Ovary (tissue), 9 donors: ENCODE results near the gene GRAMD4. TPM values are rescaled to one million over a fixed set of nuclear protein-coding genes. Genes with fewer than 3 reads are reported as not detected.

Source experiments
- DNase-seq, 5 donors: peaks; one replicate each; pipeline ENCODE4 v3.0.0-alpha.2; 2019 to 2020
- H3K27ac ChIP-seq, 2 donors: fragments of 200-600 bp; one replicate each; pipeline versions ENCODE4 v1.5.1 to v1.8.0; 2019 to 2022
- H3K27me3 ChIP-seq: fragments of 200-600 bp; one replicate; pipeline ENCODE4 v1.8.0; 2022
- H3K36me3 ChIP-seq: fragments of 200-600 bp; sonication (generic); one replicate; pipeline ENCODE4 v1.5.1; 2019
- H3K4me1 ChIP-seq: one replicate; pipeline ENCODE4 v1.8.1; 2013; ENCODE audit warnings: mild to moderate bottlenecking, moderate library complexity; ENCODE audit not compliant: insufficient read depth
- H3K4me3 ChIP-seq: fragments of 200-600 bp; sonication (generic); one replicate; pipeline ENCODE4 v1.5.1; 2017
- H3K9me3 ChIP-seq, 2 donors: fragments of 200-600 bp in 1 of 2; sonication (generic) in 1 of 2; one replicate each; pipeline versions ENCODE4 v1.5.1 to v1.8.1; 2013 to 2019; ENCODE audit warnings: mild to moderate bottlenecking in 1 of 2, moderate library complexity in 1 of 2
- EP300 ChIP-seq: sonication (generic); formaldehyde crosslinking; IDR thresholded peaks from one replicate; pipeline ENCODE4 v1.6.1; 2017; ENCODE audit warnings: antibody characterized with exemption
- POLR2A ChIP-seq: fragments of 450-650 bp; IDR thresholded peaks from one replicate; pipeline ENCODE4 v1.6.1; 2017; ENCODE audit warnings: antibody characterized with exemption, mild to moderate bottlenecking, moderate library complexity
- WGBS, 3 donors: extraction: QIAGEN DNeasy Blood & Tissue Kit in 1 of 3; methylation state at CpG; one replicate each; pipeline versions ENCODE4 v1.1.5 to v1.1.7; 2013 to 2017; 5-methylcytosine and 5-hydroxymethylcytosine counted together
- intact Hi-C, 4 donors: fragments of 100-400 bp; cut with DNase I; formaldehyde crosslinking; loops; one replicate each; pipeline versions ENCODE4 v1.11.0 to v1.15.1; 2022 to 2023
- polyA plus RNA-seq, 2 donors: library from polyadenylated mRNA; stranded (reverse); fragments of 200-250 nt in 1 of 2; fragments of 350-450 nt in 1 of 2; fragmentation: Illumina TruSeq in 1 of 2; extraction: RNeasy Lipid Tissue Mini Kit (QIAGEN cat#74804) in 1 of 2; gene quantifications; one replicate each; pipeline ENCODE4 v1.2.3, GENCODE V29; 2013 to 2014
- total RNA-seq, 7 donors: library from RNA; depleted of rRNA in 2 of 7; stranded (reverse); fragments of >200 nt in 2 of 7; fragmentation: NEBNext Ultra II Directional in 3 of 7; extraction: Animal tissue kit (Norgen Biotek cat#: 25700) in 3 of 7; gene quantifications; one replicate each; pipeline versions ENCODE4 v1.1.0 to v1.2.4, GENCODE V29; 2016 to 2023
- TF ChIP-seq, protein P1 (sequence below), 3 donors: fragments of 450-650 bp in 2 of 3; fragments of 200-600 bp in 1 of 3; IDR thresholded peaks; one replicate each; pipeline versions ENCODE4 v1.5.1 to v1.8.0; 2016 to 2022; ENCODE audit warnings: antibody characterized with exemption in 3 of 3, mild to moderate bottlenecking in 1 of 3
- donor health status: DM: no; HTN: no; CAD: no; lungs with moderate emphysema.
- donor health status: DM: no; HTN: no; CAD: no.
- donor health status: Bipolar disorder and iron deficiency.
- donor health status: DM: yes; HTN: yes; CAD: no.
- donor health status: DM: no; HTN: no; CAD: no.
- donor health status: DM: yes; HTN: yes; CAD: no.

GRAMD4 gene
- total and polyA plus RNA-seq, 9 donors, result 6.2 to 40.4 (median 27.8) TPM

DNA sequence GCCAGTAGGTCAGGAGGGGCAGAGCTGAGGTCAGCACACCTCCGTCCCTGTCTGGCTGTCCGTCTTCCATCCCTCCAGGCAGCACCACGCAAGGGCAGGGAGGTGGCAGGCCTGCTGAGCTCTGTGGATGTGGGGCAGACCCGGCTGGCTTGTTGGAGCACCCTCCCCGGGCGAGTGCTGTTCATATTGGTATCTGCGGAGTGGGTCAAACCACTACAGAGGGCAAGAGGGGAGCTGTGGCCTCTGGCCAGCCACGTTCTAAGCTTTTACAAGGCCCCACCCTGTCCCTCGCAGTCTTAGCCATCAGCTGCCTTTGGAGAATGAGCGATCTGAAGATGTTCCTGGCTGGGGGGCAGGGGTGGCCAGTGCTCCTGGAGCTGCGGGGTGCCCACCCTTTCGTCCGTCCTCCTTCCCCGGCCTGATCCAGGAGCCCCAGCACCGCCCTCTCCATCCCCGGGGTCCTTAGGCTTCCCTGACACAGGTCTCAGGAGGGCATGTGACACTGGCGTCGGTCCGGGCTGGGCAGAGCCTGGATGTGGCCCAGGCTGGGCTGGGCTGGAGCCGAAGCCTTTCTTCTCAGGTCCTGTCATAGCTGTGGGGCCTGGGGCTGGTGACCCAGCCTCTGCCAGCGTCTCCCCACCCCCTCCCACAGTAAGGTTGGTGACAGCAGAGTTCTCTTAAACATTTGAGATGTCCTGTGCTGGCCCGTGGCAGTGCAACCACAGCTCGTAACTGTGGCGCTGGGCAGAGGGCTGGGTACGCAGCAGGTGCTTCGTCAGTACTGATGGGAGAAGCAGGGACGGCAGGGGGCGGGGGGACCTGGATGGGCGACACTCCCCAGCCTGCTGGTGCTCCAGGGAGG lies 31.7 kb upstream of the GRAMD4 start:
- H3K4me3 ChIP-seq, result no peak overlapping the region
- H3K27me3 ChIP-seq, result no peaks in the 10 kb centered on the region
- no peaks in the 10 kb centered on the region for H3K9me3 ChIP-seq
- intact Hi-C loops, result no loop called here
- H3K4me1 ChIP-seq, result peaks cover 4% of the 10 kb centered on the region
- WGBS, 3 donors, result 84 to 91% (median 86%) methylated on average over 29 of the region's 29 CpGs
- DNase-seq, result peak in 1 of 5 donors; percentile 15
- TF ChIP-seq, protein P1, sequence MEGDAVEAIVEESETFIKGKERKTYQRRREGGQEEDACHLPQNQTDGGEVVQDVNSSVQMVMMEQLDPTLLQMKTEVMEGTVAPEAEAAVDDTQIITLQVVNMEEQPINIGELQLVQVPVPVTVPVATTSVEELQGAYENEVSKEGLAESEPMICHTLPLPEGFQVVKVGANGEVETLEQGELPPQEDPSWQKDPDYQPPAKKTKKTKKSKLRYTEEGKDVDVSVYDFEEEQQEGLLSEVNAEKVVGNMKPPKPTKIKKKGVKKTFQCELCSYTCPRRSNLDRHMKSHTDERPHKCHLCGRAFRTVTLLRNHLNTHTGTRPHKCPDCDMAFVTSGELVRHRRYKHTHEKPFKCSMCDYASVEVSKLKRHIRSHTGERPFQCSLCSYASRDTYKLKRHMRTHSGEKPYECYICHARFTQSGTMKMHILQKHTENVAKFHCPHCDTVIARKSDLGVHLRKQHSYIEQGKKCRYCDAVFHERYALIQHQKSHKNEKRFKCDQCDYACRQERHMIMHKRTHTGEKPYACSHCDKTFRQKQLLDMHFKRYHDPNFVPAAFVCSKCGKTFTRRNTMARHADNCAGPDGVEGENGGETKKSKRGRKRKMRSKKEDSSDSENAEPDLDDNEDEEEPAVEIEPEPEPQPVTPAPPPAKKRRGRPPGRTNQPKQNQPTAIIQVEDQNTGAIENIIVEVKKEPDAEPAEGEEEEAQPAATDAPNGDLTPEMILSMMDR (IDR thresholded peaks at IDR 0.05), result no peak
- no peak for TF ChIP-seq EP300
- no peak for TF ChIP-seq POLR2A
- no peak overlapping the region for H3K27ac ChIP-seq
- H3K36me3 ChIP-seq, result no peaks in the 10 kb centered on the region

DNA sequence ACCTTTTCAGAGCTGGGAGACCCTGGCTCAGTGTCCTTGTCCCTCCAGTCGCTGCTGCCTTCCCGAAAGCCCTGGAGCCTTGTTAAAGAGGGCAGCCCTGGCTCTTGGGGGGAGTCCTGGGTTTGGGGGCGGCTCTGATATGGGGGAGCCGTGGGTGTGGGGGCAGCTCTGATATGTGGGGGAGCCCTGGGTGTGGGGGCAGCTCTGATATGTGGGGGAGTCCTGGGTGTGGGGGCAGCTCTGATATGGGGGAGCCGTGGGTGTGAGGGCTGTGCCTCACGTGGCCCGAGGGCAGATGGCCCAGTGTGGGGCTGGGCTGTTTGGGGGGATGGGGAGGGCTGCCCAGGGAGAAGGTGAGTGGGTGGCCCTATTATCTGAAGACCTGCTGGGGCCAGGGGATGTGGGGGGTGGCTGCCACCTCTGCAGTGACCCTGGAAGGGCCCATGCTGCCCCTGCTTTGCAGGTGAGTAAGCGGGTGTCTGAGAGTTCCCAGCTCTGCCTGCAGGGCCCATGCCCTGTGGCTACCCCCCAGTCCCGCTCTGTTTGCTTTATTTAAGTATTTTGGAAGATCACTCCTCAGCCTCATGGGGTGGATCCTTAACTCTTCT lies 30.9 kb upstream of the GRAMD4 start:
- no peak for DNase-seq
- WGBS, 3 donors, result 73 to 83% (median 76%) methylated on average over 8 to 9 of the region's 9 CpGs
- intact Hi-C loops, result no loop called here

DNA sequence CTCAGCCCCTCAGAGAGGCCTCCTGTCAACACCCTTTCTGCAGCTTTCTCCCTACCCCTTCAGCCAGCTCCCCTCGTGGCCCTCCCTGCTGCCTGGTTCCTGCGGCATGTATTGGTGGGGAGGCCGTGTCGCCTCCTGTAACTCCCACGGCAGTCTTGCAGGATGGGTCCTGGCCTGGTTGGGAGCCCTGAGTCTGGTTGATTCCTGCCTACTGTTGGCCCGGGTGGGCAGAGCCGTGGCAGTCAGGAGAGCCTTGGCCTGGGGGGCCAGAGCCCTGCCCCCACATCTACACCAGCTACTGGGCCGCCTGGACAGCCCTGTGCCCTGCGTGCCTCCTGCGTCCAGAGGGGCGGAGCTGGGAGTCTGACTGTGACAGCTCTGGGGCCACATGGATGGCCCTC lies 30.3 kb upstream of the GRAMD4 start:
- Histone ChIP-seq H3K4me3 (no peak overlapping the region), H3K36me3 (no peaks in the 10 kb centered on the region), H3K9me3 (no peaks in the 10 kb centered on the region), H3K27me3 (no peaks in the 10 kb centered on the region), H3K27ac (no peak overlapping the region), H3K4me1 (peaks cover 2% of the 10 kb centered on the region)
- TF ChIP-seq, protein P1 (IDR thresholded peaks at IDR 0.05), result no peak
- TF ChIP-seq EP300 (no peak), POLR2A (no peak)
- 80 to 91% (median 87%) methylated on average over 11 of the region's 11 CpGs for WGBS, 3 donors
- intact Hi-C loops, result no loop called here
- no peak for DNase-seq

More for the DNA sequence above, 30.9 kb upstream of the GRAMD4 start:
- Histone ChIP-seq H3K9me3 (no peaks in the 10 kb centered on the region), H3K4me1 (peaks cover 4% of the 10 kb centered on the region), H3K27me3 (no peaks in the 10 kb centered on the region), H3K4me3 (no peak overlapping the region), H3K27ac (no peak overlapping the region), H3K36me3 (no peaks in the 10 kb centered on the region)
- TF ChIP-seq, protein P1 (IDR thresholded peaks at IDR 0.05), result no peak
- TF ChIP-seq POLR2A (no peak), EP300 (no peak)

DNA sequence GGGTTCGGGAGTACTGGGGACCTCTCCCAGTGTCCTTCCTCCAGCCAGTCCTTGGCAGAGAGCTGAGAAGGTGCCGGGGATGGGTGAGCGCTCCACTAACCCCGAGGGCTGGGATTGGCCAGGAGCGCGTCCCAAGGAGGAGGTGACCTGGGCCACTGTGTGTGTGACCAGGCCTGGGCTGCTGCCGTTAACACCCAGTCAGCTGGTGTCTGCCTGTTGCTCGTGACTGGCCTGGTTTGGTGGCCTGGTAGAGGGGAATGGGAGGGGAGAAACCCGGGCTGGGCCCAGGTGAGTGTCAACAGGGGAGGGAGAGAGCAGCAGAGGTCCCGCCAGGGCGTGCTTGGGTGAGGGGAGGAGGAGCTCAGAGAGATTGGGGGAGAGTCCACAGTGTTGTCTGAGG lies 29.9 kb upstream of the GRAMD4 start:
- H3K9me3 ChIP-seq, result no peaks in the 10 kb centered on the region
- no peak overlapping the region for H3K27ac ChIP-seq
- DNase-seq, result peak in 1 of 5 donors; percentile 12
- intact Hi-C loops, result no loop called here
- H3K27me3 ChIP-seq, result no peaks in the 10 kb centered on the region
- TF ChIP-seq POLR2A, result no peak
- no peak for TF ChIP-seq EP300
- TF ChIP-seq, protein P1 (IDR thresholded peaks at IDR 0.05), result no peak
- WGBS, 3 donors, result 79 to 94% (median 84%) methylated on average over 11 of the region's 11 CpGs
- no peaks in the 10 kb centered on the region for H3K36me3 ChIP-seq
- H3K4me3 ChIP-seq, result no peak overlapping the region
- peaks cover 2% of the 10 kb centered on the region for H3K4me1 ChIP-seq
